ENCODE data around the gene ACOXL. TPM values are rescaled to one million over a fixed set of nuclear protein-coding genes. Genes with fewer than 3 reads are reported as not detected.

ACOXL gene
- total and polyA plus RNA-seq, 4 donors, result 4.4 to 32.8 (median 12.2) TPM

DNA sequence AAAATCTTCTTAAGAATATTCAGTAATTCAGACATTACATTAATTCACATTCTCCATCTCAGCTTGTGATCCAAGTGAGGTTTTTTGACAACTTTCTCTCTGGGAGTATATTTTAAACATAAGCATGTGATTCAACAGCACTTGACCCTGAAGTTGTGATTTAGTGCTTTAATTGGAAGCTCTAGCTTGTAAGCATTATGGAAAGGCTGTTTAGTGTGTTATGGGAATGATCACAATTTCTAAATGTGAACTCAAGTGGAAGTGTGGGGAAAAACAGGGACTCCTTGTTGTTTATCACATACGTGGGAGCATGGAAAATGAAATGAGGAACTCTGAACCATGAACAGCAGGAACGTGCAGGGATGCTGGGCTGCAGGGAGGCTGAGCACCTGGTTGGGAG, 239.4 kb downstream of the ACOXL start:
- 49 to 74% methylated on average over 2 of the region's 2 CpGs for WGBS, 2 donors
- ATAC-seq (ENCODE audit: insufficient read depth, low FRiP score), result no peak

DNA sequence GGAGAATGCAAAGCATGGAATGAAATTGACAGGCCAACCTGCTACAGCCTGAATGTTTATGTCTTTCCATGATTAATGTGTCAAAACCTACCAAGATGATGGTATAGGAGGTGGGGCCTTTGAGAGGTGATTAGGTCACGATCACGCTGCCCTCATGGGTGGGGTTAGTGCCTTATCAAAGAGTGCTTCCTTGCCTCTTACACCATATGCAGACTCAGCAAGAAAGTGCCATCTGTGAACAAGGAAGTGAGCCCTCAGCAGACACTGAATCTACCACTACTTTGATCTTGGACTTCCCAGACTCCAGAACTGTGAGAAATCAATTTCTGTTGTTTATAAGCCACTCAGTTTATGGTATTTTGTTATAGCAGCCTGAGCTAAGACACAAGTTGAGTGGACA, 240.9 kb downstream of the ACOXL start:
- no peak overlapping the region for H3K27ac ChIP-seq (ENCODE audit: low read depth in 1 of 2, low read length in 1 of 2)
- 46 to 69% methylated on average over 2 of the region's 2 CpGs for WGBS, 2 donors
- no peaks in the 10 kb centered on the region for H3K27me3 ChIP-seq (ENCODE audit: control insufficient read depth in 3 of 3, insufficient read depth in 3 of 3, low read length in 2 of 3)
- DNase-seq (no peak), ATAC-seq (ENCODE audit: insufficient read depth, low FRiP score) (no peak)
- peaks cover 0 to 9% (median under 1%) of the 10 kb centered on the region in 4 donors for H3K9me3 ChIP-seq (ENCODE audit: control insufficient read depth in 4 of 4, insufficient read depth in 3 of 4, low read length in 3 of 4)
- TF ChIP-seq, protein P1, sequence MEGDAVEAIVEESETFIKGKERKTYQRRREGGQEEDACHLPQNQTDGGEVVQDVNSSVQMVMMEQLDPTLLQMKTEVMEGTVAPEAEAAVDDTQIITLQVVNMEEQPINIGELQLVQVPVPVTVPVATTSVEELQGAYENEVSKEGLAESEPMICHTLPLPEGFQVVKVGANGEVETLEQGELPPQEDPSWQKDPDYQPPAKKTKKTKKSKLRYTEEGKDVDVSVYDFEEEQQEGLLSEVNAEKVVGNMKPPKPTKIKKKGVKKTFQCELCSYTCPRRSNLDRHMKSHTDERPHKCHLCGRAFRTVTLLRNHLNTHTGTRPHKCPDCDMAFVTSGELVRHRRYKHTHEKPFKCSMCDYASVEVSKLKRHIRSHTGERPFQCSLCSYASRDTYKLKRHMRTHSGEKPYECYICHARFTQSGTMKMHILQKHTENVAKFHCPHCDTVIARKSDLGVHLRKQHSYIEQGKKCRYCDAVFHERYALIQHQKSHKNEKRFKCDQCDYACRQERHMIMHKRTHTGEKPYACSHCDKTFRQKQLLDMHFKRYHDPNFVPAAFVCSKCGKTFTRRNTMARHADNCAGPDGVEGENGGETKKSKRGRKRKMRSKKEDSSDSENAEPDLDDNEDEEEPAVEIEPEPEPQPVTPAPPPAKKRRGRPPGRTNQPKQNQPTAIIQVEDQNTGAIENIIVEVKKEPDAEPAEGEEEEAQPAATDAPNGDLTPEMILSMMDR (IDR thresholded peaks at IDR 0.05; ENCODE audit: control extremely low read depth, extremely low read depth), result no peak
- H3K36me3 ChIP-seq (ENCODE audit: control insufficient read depth in 4 of 4, insufficient read depth in 4 of 4, low read length in 4 of 4), result no peaks in the 10 kb centered on the region
- H3K9ac ChIP-seq (ENCODE audit: insufficient read depth in 1 of 2, low read length in 2 of 2), result no peak overlapping the region
- H3K4me3 ChIP-seq, result no peak overlapping the region
- H3K4me1 ChIP-seq (ENCODE audit: control insufficient read depth in 5 of 5, insufficient read depth in 5 of 5, low read length in 5 of 5), result peaks cover 0 to 7% (median 0%) of the 10 kb centered on the region in 5 donors

More for the DNA sequence above, 239.4 kb downstream of the ACOXL start:
- DNase-seq, result no peak
- Histone ChIP-seq H3K9me3 (ENCODE audit: control insufficient read depth in 4 of 4, insufficient read depth in 3 of 4, low read length in 3 of 4) (peaks cover 0 to 9% (median under 1%) of the 10 kb centered on the region in 4 donors), H3K4me3 (no peak overlapping the region), H3K9ac (ENCODE audit: insufficient read depth in 1 of 2, low read length in 2 of 2) (no peak overlapping the region), H3K27ac (ENCODE audit: low read depth in 1 of 2, low read length in 1 of 2) (no peak overlapping the region), H3K36me3 (ENCODE audit: control insufficient read depth in 4 of 4, insufficient read depth in 4 of 4, low read length in 4 of 4) (no peaks in the 10 kb centered on the region), H3K4me1 (ENCODE audit: control insufficient read depth in 5 of 5, insufficient read depth in 5 of 5, low read length in 5 of 5) (no peaks in the 10 kb centered on the region), H3K27me3 (ENCODE audit: control insufficient read depth in 3 of 3, insufficient read depth in 3 of 3, low read length in 2 of 3) (no peaks in the 10 kb centered on the region)
- TF ChIP-seq, protein P1 (IDR thresholded peaks at IDR 0.05; ENCODE audit: control extremely low read depth, extremely low read depth), result no peak

DNA sequence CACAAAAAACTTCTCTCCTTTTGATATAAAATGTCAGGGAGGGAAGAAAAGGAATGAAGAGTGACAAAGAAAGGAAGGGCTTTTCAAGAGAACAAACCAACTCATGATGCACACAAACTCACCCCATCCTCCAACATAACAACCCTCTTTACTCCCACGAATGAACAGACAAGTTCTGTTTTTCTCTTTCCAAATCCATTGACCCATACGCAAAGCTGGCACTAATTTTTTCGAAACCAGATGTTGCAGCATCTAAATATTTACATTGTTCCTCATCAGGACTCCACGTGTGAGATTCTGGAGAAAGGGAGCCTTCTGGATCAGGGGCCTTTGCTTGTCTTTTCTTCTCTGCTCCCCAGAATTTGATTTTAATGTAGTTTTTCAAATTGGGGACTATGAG, 245.0 kb downstream of the ACOXL start:
- Histone ChIP-seq H3K36me3 (ENCODE audit: control insufficient read depth in 4 of 4, insufficient read depth in 4 of 4, low read length in 4 of 4) (no peaks in the 10 kb centered on the region), H3K27me3 (ENCODE audit: control insufficient read depth in 3 of 3, insufficient read depth in 3 of 3, low read length in 2 of 3) (no peaks in the 10 kb centered on the region), H3K9me3 (ENCODE audit: control insufficient read depth in 4 of 4, insufficient read depth in 3 of 4, low read length in 3 of 4) (peaks cover 0 to 9% (median under 1%) of the 10 kb centered on the region in 4 donors), H3K4me3 (no peak overlapping the region), H3K4me1 (ENCODE audit: control insufficient read depth in 5 of 5, insufficient read depth in 5 of 5, low read length in 5 of 5) (peaks cover 0 to 17% (median 6%) of the 10 kb centered on the region in 5 donors), H3K9ac (ENCODE audit: insufficient read depth in 1 of 2, low read length in 2 of 2) (no peak overlapping the region), H3K27ac (ENCODE audit: low read depth in 1 of 2, low read length in 1 of 2) (no peak overlapping the region)
- peak in 2 of 3 donors; percentile 55 to 62 for DNase-seq
- TF ChIP-seq, protein P1 (IDR thresholded peaks at IDR 0.05; ENCODE audit: control extremely low read depth, extremely low read depth), result no peak
- 34 to 56% methylated on average over 4 of the region's 4 CpGs for WGBS, 2 donors
- no peak for ATAC-seq (ENCODE audit: insufficient read depth, low FRiP score)

DNA sequence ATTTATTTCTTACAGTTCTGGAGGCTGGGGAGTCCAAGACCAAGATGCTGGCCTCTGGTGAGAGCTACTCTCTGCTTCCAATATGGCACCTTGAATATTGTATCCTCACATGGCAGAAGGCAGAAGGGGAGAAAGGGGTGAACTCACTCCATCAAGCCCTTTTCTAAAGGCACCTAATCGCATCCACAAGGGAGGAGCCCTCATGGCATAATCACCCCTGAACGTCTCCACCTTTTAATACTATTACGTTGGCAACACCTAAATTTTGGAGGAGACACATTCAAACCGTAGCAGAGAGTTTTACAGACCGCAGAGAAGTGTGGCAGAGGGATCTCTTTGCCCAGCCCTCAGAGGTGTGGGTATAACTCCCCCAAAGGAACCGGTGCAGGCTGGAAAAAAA, 245.8 kb downstream of the ACOXL start:
- H3K9ac ChIP-seq (ENCODE audit: insufficient read depth in 1 of 2, low read length in 2 of 2), result no peak overlapping the region
- DNase-seq, result no peak
- H3K36me3 ChIP-seq (ENCODE audit: control insufficient read depth in 4 of 4, insufficient read depth in 4 of 4, low read length in 4 of 4), result no peaks in the 10 kb centered on the region
- TF ChIP-seq, protein P1 (IDR thresholded peaks at IDR 0.05; ENCODE audit: control extremely low read depth, extremely low read depth), result no peak
- H3K27me3 ChIP-seq (ENCODE audit: control insufficient read depth in 3 of 3, insufficient read depth in 3 of 3, low read length in 2 of 3), result no peaks in the 10 kb centered on the region
- no peak for ATAC-seq (ENCODE audit: insufficient read depth, low FRiP score)
- H3K4me1 ChIP-seq (ENCODE audit: control insufficient read depth in 5 of 5, insufficient read depth in 5 of 5, low read length in 5 of 5), result peaks cover 0 to 22% (median 6%) of the 10 kb centered on the region in 5 donors
- 93 to 96% methylated on average over 6 of the region's 6 CpGs for WGBS, 2 donors
- peaks cover 0 to 4% (median 0%) of the 10 kb centered on the region in 4 donors for H3K9me3 ChIP-seq (ENCODE audit: control insufficient read depth in 4 of 4, insufficient read depth in 3 of 4, low read length in 3 of 4)
- no peak overlapping the region for H3K4me3 ChIP-seq
- no peak overlapping the region for H3K27ac ChIP-seq (ENCODE audit: low read depth in 1 of 2, low read length in 1 of 2)

Measured in lung (tissue), 12 donors.